ENCODE measurements around the gene ATP7B.

ATP7B gene

GRCh38 chr13:51946163-51946669 is 65.0 kb downstream of the ATP7B start:
- no peak for DNase-seq (ENCODE audit: low read depth)

- DNase-seq (ENCODE audit: low read depth) = no peak
These were observed 66.1 kb downstream of the ATP7B start for GRCh38 chr13:51945149-51945548.

- no peak for DNase-seq (ENCODE audit: low read depth)
These were observed 66.8 kb downstream of the ATP7B start for GRCh38 chr13:51944428-51944827.

GRCh38 chr13:51943721-51944120 is 67.5 kb downstream of the ATP7B start:
- DNase-seq (ENCODE audit: low read depth) = no peak

GRCh38 chr13:51942189-51942588 is 69.1 kb downstream of the ATP7B start:
- no peak for DNase-seq (ENCODE audit: low read depth)

GRCh38 chr13:51938454-51938853 is 72.8 kb downstream of the ATP7B start:
- no peak for DNase-seq (ENCODE audit: low read depth)

- no peak for DNase-seq (ENCODE audit: low read depth)
These were observed 73.6 kb downstream of the ATP7B start for GRCh38 chr13:51937320-51938290.

- DNase-seq (ENCODE audit: low read depth) = no peak
These were observed 75.7 kb downstream of the ATP7B start for GRCh38 chr13:51935326-51936171.

- DNase-seq (ENCODE audit: low read depth) = no peak
These were observed 76.7 kb downstream of the ATP7B start for GRCh38 chr13:51934461-51935087.

GRCh38 chr13:51933466-51934058 is 77.7 kb downstream of the ATP7B start:
- no peak for DNase-seq (ENCODE audit: low read depth)

- DNase-seq (ENCODE audit: low read depth) = no peak
These were observed 79.0 kb downstream of the ATP7B start for GRCh38 chr13:51932231-51932630.

- no peak for DNase-seq (ENCODE audit: low read depth)
These were observed 79.6 kb downstream of the ATP7B start for GRCh38 chr13:51931606-51932005.

GRCh38 chr13:51929699-51930098 is 81.6 kb downstream of the ATP7B start:
- no peak for DNase-seq (ENCODE audit: low read depth)

- DNase-seq (ENCODE audit: low read depth) = no peak
These were observed 83.0 kb downstream of the ATP7B start for GRCh38 chr13:51928231-51928630.

GRCh38 chr13:51927129-51927528 is 84.1 kb downstream of the ATP7B start:
- DNase-seq (ENCODE audit: low read depth) = no peak

- no peak for DNase-seq (ENCODE audit: low read depth)
These were observed 84.7 kb downstream of the ATP7B start for GRCh38 chr13:51926528-51926885.

GRCh38 chr13:51925865-51926527 is 85.3 kb downstream of the ATP7B start:
- no peak for DNase-seq (ENCODE audit: low read depth)

GRCh38 chr13:51924756-51925544 is 86.3 kb downstream of the ATP7B start:
- DNase-seq (ENCODE audit: low read depth) = no peak

- no peak for DNase-seq (ENCODE audit: low read depth)
These were observed 87.2 kb downstream of the ATP7B start for GRCh38 chr13:51923983-51924539.

Measured in activated gamma-delta T cell treated with anti-CD3 and anti-CD28 coated beads, Interleukin-2, amount 50 U/mL, for 16 hours (primary cell).